KBM-7 (cell line): Measurements from ENCODE around the gene PIP5KL1.

ENCODE experiments used
- DNase-seq: peaks from one replicate; pipeline ENCODE4 v3.0.0-alpha.2; 2015
- in situ Hi-C: fragments of 300-500 bp; cut with MboI; formaldehyde crosslinking; loops from 2 replicates; pipeline ENCODE4 v1.14.3; 2020; ENCODE audit warnings: low sequenced_read_pairs, low pct_unique_long_range_greater_than_20kb, mixed read lengths

The PIP5KL1 gene

GRCh38 chr9:127905004-127905728 is 25.4 kb downstream of the PIP5KL1 start:
- in situ Hi-C loops = loop anchor here (25.0 kb wide), 1 partner anchor 318 kb away; no protein-coding TSS in a partner anchor
- peak; percentile 77 for DNase-seq

GRCh38 chr9:127904561-127905003 is 26.0 kb downstream of the PIP5KL1 start:
- in situ Hi-C loops = loop anchor here (25.0 kb wide), 1 partner anchor 317 kb away; no protein-coding TSS in a partner anchor
- DNase-seq = peak; percentile 84

GRCh38 chr9:127903557-127904475 is 26.8 kb downstream of the PIP5KL1 start:
- in situ Hi-C loops = loop anchor here (25.0 kb wide), 1 partner anchor 317 kb away; no protein-coding TSS in a partner anchor
- DNase-seq = peak; percentile 86

- in situ Hi-C loops = no loop called here
Observed at GRCh38 chr9:127899128-127899943, 31.2 kb downstream of the PIP5KL1 start, which contains the start of gene ST6GALNAC6. TSS of gene ST6GALNAC6 (minus strand) at chr9:127899603. CDS start at chr9:127897981, 1,622 bp downstream.

GRCh38 chr9:127898433-127899127 is 32.0 kb downstream of the PIP5KL1 start:
- in situ Hi-C loops = no loop called here
- DNase-seq = peak; percentile 48

More at GRCh38 chr9:127899128-127899943, 31.2 kb downstream of the PIP5KL1 start, which contains the start of gene ST6GALNAC6:
- peak; percentile 59 for DNase-seq

GRCh38 chr9:127897193-127897692 is 33.3 kb downstream of the PIP5KL1 start:
- DNase-seq = peak; percentile 58

GRCh38 chr9:127896395-127897192 is 34.0 kb downstream of the PIP5KL1 start:
- no peak for DNase-seq
- in situ Hi-C loops = no loop called here

More at GRCh38 chr9:127897193-127897692, 33.3 kb downstream of the PIP5KL1 start:
- in situ Hi-C loops = no loop called here

GRCh38 chr9:127895811-127896210 is 34.8 kb downstream of the PIP5KL1 start:
- in situ Hi-C loops = no loop called here
- DNase-seq = no peak

- DNase-seq = no peak
- in situ Hi-C loops = no loop called here
Observed at GRCh38 chr9:127893392-127893791, 37.2 kb downstream of the PIP5KL1 start.

- no peak for DNase-seq
- in situ Hi-C loops = no loop called here
Observed at GRCh38 chr9:127892831-127893230, 37.7 kb downstream of the PIP5KL1 start.

- DNase-seq = no peak
- in situ Hi-C loops = no loop called here
Observed at GRCh38 chr9:127890053-127890452, 40.5 kb downstream of the PIP5KL1 start.

GRCh38 chr9:127887792-127888191 is 42.8 kb downstream of the PIP5KL1 start:
- in situ Hi-C loops = no loop called here
- DNase-seq = no peak

- in situ Hi-C loops = no loop called here
Observed at GRCh38 chr9:127886401-127886972, 44.1 kb downstream of the PIP5KL1 start.

GRCh38 chr9:127885508-127886281 is 44.9 kb downstream of the PIP5KL1 start:
- in situ Hi-C loops = no loop called here
- no peak for DNase-seq

More at GRCh38 chr9:127886401-127886972, 44.1 kb downstream of the PIP5KL1 start:
- DNase-seq = no peak

GRCh38 chr9:127884976-127885490 is 45.5 kb downstream of the PIP5KL1 start:
- in situ Hi-C loops = no loop called here
- DNase-seq = no peak

- no peak for DNase-seq
- in situ Hi-C loops = no loop called here
Observed at GRCh38 chr9:127884427-127884911, 46.1 kb downstream of the PIP5KL1 start.
